SJSA1 (cell line): ENCODE measurements around the gene GRK5. TPM values are rescaled to one million over a fixed set of nuclear protein-coding genes. Genes with fewer than 3 reads are reported as not detected.

Experiments used
- DNase-seq, 2 experiments: peaks; one replicate each; pipeline ENCODE4 v3.0.0-alpha.2; 2015 to 2020; ENCODE audit warnings: low spot score in 2 of 2, low read depth in 1 of 2
- H3K27ac ChIP-seq: fragments of 250-450 bp; sonication (Bioruptor Pico); 2 replicates; pipeline ENCODE4 v1.5.1; 2020; ENCODE audit warnings: mild to moderate bottlenecking, moderate library complexity
- H3K27me3 ChIP-seq: fragments of 250-450 bp; sonication (Bioruptor Pico); replicated peaks from 2 replicates; pipeline ENCODE4 v1.5.1; 2020; ENCODE audit warnings: mild to moderate bottlenecking, moderate library complexity
- H3K36me3 ChIP-seq: fragments of 250-450 bp; sonication (Bioruptor Pico); 2 replicates; pipeline ENCODE4 v1.5.1; 2020; ENCODE audit warnings: mild to moderate bottlenecking
- H3K4me1 ChIP-seq: fragments of 250-450 bp; sonication (Bioruptor Pico); replicated peaks from 2 replicates; pipeline ENCODE4 v1.6.1; 2021; ENCODE audit warnings: mild to moderate bottlenecking
- H3K4me3 ChIP-seq: fragments of 250-450 bp; sonication (Bioruptor Pico); 2 replicates; pipeline ENCODE4 v1.5.1; 2020; ENCODE audit warnings: mild to moderate bottlenecking
- H3K9me3 ChIP-seq: fragments of 250-450 bp; sonication (Bioruptor Pico); replicated peaks from 2 replicates; pipeline ENCODE4 v1.5.1; 2020; ENCODE audit warnings: mild to moderate bottlenecking
- total RNA-seq: library from RNA; depleted of rRNA; stranded (reverse); fragments of >200 nt; shearing (Covaris generic); gene quantifications from 2 replicates; pipeline ENCODE4 v1.2.3, GENCODE V29; 2014

GRK5 gene
- total RNA-seq, 1 experiment from 2014 or later, result 19.4 TPM

- H3K4me3 ChIP-seq, result no peak overlapping the region
- H3K4me1 ChIP-seq, result peaks cover 7% of the 10 kb centered on the region
- H3K36me3 ChIP-seq, result no peaks in the 10 kb centered on the region
- H3K27me3 ChIP-seq, result no peaks in the 10 kb centered on the region
- no peaks in the 10 kb centered on the region for H3K9me3 ChIP-seq
- H3K27ac ChIP-seq, result no peak overlapping the region
- no peak for DNase-seq
Measured at GRCh38 chr10:119408072-119408471, 200.7 kb downstream of the GRK5 start.

DNA sequence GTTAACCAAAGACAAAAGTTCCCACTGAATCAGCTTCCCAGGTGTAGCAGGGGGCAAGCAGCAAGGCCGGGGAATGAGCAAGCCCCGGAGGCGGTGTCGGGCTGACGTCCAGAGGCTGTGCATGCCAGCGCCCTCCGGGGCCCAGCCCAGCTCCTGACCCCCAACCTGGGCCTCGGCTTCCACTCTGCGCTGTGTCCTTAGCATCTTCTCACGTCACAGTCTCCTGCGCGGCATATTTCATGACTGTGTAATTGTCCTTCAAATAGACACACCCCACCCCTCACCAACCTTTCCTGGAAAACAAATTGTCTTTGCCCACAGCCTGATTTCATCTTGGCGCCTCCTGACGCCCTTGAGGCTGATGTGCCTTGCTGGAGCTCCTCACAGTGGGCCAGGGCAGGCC lies 201.6 kb downstream of the GRK5 start:
- Histone ChIP-seq H3K9me3 (no peaks in the 10 kb centered on the region), H3K27me3 (no peaks in the 10 kb centered on the region), H3K4me1 (peaks cover 16% of the 10 kb centered on the region), H3K4me3 (no peak overlapping the region), H3K36me3 (no peaks in the 10 kb centered on the region), H3K27ac (no peak overlapping the region)
- DNase-seq, result no peak

DNA sequence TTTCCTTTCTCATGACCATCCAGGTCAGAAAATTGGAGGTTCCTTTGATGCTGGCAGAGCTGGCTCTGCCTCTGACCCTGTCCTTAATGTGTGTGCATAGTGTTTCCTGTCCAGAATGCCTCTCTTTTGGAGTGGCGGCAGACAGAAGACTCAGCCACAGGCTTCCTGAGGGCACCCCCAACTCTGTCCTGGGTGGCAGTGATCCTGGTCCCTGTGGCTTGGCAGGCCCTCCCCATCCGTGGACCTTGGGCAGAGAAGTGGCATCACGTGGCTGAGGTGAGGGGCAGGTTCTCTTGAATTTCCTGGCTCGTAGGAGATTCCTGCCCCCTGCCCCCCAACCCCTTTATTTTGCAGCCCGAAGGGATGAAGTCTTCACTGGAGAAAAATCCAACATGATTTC lies 202.0 kb downstream of the GRK5 start:
- no peak overlapping the region for H3K27ac ChIP-seq
- no peaks in the 10 kb centered on the region for H3K27me3 ChIP-seq
- H3K36me3 ChIP-seq, result no peaks in the 10 kb centered on the region
- peaks cover 20% of the 10 kb centered on the region for H3K4me1 ChIP-seq
- no peaks in the 10 kb centered on the region for H3K9me3 ChIP-seq
- DNase-seq, result no peak
- no peak overlapping the region for H3K4me3 ChIP-seq

DNA sequence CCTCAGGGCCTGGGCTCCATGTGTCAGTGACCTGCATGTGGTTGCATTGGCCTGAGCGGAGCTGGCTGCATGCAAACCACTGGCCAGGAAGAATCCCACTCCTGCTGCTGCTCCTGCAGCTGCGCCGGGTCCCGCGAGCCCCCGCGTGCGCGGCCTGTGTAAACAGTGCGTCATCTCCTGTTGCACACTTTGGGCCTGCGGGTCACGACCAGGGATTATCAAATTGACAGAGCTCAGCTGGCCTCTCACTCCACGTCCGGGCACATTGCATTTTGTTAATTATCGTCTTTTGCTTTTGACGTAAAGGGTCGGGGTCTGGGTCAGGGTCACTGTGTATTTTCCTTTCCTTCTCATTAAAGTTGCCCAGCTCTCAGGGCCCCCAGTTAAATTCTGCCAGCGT lies 202.5 kb downstream of the GRK5 start:
- Histone ChIP-seq H3K9me3 (no peaks in the 10 kb centered on the region), H3K27ac (no peak overlapping the region), H3K36me3 (no peaks in the 10 kb centered on the region), H3K4me3 (no peak overlapping the region), H3K27me3 (no peaks in the 10 kb centered on the region), H3K4me1 (peaks cover 21% of the 10 kb centered on the region)
- no peak for DNase-seq

DNA sequence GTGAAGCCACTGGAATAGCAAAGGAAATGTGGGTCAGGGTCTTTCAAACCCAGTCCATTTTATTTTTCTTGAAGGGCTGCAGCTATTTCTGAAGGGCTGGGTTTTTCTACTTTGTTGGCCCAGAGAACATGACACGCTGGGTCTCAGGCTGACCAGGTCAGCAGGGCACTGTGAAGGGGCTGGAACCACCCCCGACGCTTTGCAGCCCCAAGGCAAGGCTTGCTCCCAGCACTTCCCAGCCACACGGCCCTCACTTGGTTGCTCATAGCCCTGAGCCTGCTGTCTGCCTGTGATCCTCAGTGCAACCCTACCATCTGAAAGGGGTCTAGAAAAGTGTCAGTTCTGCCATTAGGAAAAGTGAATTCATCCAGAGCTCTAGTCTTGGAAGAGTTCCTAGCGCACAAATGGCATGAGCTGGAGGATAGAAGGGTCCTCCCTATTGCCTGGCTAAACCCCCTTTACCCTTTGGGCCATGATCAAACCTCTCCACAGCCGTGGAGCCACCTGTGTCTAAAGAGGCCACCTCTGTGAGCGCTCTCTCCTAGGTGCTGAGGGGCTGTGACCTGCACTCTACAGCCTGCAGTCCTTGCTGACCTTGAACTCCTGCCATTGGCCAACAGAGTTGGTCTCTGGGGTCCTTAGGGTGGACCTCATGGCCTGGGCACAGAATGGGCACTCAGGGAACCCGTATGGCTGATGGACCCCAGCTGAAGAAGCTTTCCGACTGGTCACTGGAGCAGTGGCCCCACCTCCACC lies 203.2 kb downstream of the GRK5 start:
- Histone ChIP-seq H3K27me3 (no peaks in the 10 kb centered on the region), H3K36me3 (no peaks in the 10 kb centered on the region), H3K4me3 (no peak overlapping the region), H3K4me1 (peaks cover 21% of the 10 kb centered on the region), H3K27ac (no peak overlapping the region), H3K9me3 (no peaks in the 10 kb centered on the region)
- DNase-seq, result no peak

DNA sequence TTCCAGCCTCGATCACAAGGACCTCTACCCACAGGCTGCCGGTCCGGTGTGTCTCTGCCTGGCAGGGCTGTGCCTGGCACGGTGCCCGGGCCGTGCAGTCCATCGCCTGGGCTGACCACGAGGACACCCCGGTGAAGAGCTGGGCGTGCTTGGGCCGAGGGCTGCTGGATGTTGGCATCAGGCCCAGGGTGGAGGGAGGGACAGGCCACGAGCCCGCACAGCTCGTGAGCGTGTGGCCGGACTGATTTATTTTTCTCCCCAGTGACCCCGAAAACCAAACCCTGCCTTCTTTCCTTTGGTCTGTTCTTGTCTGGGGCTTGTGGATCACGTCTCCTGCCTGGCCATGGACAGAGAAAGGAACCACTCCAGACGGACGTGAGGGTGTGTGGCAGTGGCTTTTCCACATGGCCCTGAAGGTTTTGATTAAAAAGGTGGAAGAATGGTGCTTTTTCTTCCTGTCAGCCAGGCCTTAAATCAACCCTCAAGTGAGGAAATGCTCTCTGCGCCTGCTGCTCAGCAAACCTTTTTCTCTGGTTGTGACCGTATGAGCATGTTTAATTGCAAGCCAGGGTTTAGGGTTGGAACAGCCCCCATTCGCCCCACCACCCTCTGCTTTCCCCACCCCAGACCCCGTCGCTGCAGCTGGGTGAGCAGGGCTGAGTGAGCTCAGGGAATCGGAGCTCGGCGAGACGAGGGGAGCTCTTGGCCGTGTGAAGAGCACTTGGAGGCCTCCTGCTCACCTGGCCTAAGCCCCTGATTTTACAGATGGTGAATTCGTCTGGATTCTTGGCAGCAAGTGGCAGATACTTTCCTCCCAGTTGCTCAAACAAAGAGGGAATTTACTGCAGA lies 205.1 kb downstream of the GRK5 start:
- H3K4me1 ChIP-seq, result peaks cover 21% of the 10 kb centered on the region
- no peak overlapping the region for H3K27ac ChIP-seq
- H3K27me3 ChIP-seq, result no peaks in the 10 kb centered on the region
- no peak for DNase-seq
- H3K4me3 ChIP-seq, result no peak overlapping the region
- no peaks in the 10 kb centered on the region for H3K36me3 ChIP-seq
- no peaks in the 10 kb centered on the region for H3K9me3 ChIP-seq

GRCh38 chr10:119413093-119413453 lies 205.7 kb downstream of the GRK5 start:
- no peaks in the 10 kb centered on the region for H3K9me3 ChIP-seq
- no peak overlapping the region for H3K4me3 ChIP-seq
- DNase-seq, result peak in 1 of 2 experiments; percentile 23
- no peaks in the 10 kb centered on the region for H3K36me3 ChIP-seq
- H3K4me1 ChIP-seq, result peaks cover 21% of the 10 kb centered on the region
- no peaks in the 10 kb centered on the region for H3K27me3 ChIP-seq
- H3K27ac ChIP-seq, result no peak overlapping the region

GRCh38 chr10:119413471-119414080 lies 206.2 kb downstream of the GRK5 start:
- Histone ChIP-seq H3K4me1 (peaks cover 21% of the 10 kb centered on the region), H3K27ac (no peak overlapping the region)
- no peak for DNase-seq

GRCh38 chr10:119414081-119414611 lies 206.8 kb downstream of the GRK5 start:
- no peaks in the 10 kb centered on the region for H3K36me3 ChIP-seq
- no peaks in the 10 kb centered on the region for H3K27me3 ChIP-seq
- H3K4me3 ChIP-seq, result no peak overlapping the region
- no peaks in the 10 kb centered on the region for H3K9me3 ChIP-seq
- peaks cover 21% of the 10 kb centered on the region for H3K4me1 ChIP-seq
- DNase-seq, result peak in 1 of 2 experiments; percentile 21
- no peak overlapping the region for H3K27ac ChIP-seq

More at GRCh38 chr10:119413471-119414080, 206.2 kb downstream of the GRK5 start:
- Histone ChIP-seq H3K27me3 (no peaks in the 10 kb centered on the region), H3K9me3 (no peaks in the 10 kb centered on the region), H3K4me3 (no peak overlapping the region), H3K36me3 (no peaks in the 10 kb centered on the region)

GRCh38 chr10:119415121-119415520 lies 207.8 kb downstream of the GRK5 start:
- DNase-seq, result no peak
- no peak overlapping the region for H3K27ac ChIP-seq
- no peaks in the 10 kb centered on the region for H3K27me3 ChIP-seq
- no peak overlapping the region for H3K4me3 ChIP-seq
- H3K9me3 ChIP-seq, result no peaks in the 10 kb centered on the region
- peaks cover 21% of the 10 kb centered on the region for H3K4me1 ChIP-seq
- H3K36me3 ChIP-seq, result no peaks in the 10 kb centered on the region

DNA sequence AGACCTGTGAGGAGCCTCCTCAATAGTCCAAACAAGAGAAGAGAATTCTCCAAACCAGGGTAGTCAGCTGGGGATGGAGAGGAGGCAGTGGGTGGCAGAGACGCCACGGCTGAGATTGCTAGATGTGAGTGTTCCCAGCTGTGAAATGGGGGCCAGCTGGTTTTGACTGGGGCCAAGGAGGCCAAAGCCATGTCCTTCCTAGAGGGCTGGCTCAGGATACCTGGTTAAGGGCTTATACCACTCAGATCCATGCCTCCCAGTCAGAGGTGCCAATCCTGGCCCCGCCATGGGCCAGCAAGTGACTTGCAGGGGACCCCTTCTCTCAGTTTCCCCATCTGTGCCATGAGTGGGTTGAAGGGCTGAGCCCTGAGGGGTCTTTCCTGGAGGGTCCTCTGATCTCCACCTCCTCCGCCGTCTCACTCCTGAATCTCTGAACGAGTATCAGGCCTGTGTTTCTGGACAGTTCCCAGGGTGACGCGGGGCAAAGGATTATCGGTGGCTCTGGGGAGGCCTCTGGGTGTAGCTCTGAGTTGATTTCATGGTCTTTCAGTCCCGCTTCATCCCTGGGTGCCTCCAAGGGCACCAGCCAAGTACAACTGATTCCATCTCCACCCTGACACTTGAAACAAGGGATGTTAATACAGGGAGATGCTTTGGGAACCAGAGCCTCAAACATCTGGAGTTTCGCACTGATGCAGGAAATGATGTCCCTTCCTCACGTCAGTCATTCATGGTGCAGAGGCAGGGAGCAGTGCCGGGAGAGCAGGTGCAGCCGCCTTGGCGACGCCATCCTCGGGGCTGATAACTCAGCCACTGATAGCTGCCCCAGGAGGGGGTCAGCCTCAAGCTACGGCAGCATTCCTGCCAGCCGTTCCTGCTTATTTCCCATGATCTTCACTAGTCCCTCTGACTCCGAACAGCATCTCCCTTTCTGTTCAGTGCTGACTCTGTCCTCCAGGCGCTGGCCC lies 208.4 kb downstream of the GRK5 start:
- peaks cover 21% of the 10 kb centered on the region for H3K4me1 ChIP-seq
- no peak overlapping the region for H3K4me3 ChIP-seq
- H3K27ac ChIP-seq, result no peak overlapping the region

GRCh38 chr10:119416855-119417254 lies 209.5 kb downstream of the GRK5 start:
- H3K27ac ChIP-seq, result no peak overlapping the region
- H3K27me3 ChIP-seq, result no peaks in the 10 kb centered on the region
- no peaks in the 10 kb centered on the region for H3K36me3 ChIP-seq
- peak in 1 of 2 experiments; percentile 49 for DNase-seq
- H3K4me3 ChIP-seq, result no peak overlapping the region
- peaks cover 21% of the 10 kb centered on the region for H3K4me1 ChIP-seq
- H3K9me3 ChIP-seq, result no peaks in the 10 kb centered on the region

More for the DNA sequence above, 208.4 kb downstream of the GRK5 start:
- Histone ChIP-seq H3K27me3 (no peaks in the 10 kb centered on the region), H3K36me3 (no peaks in the 10 kb centered on the region), H3K9me3 (no peaks in the 10 kb centered on the region)
- no peak for DNase-seq

- Histone ChIP-seq H3K4me1 (peaks cover 16% of the 10 kb centered on the region), H3K36me3 (no peaks in the 10 kb centered on the region), H3K9me3 (no peaks in the 10 kb centered on the region), H3K27me3 (no peaks in the 10 kb centered on the region), H3K4me3 (no peak overlapping the region), H3K27ac (no peak overlapping the region)
- no peak for DNase-seq
Measured at GRCh38 chr10:119417852-119418251, 210.5 kb downstream of the GRK5 start.
